Stimulated activated CD4-positive, alpha-beta T cell treated with anti-CD3 and anti-CD28 coated beads, Interleukin-4, amount 100 ng/mL, for 24 hours (primary cell): ENCODE data around the gene RNF112.

Experiments used
- DNase-seq: peaks from one replicate; pipeline ENCODE4 v3.0.0-alpha.2; 2020

The RNF112 gene

DNA sequence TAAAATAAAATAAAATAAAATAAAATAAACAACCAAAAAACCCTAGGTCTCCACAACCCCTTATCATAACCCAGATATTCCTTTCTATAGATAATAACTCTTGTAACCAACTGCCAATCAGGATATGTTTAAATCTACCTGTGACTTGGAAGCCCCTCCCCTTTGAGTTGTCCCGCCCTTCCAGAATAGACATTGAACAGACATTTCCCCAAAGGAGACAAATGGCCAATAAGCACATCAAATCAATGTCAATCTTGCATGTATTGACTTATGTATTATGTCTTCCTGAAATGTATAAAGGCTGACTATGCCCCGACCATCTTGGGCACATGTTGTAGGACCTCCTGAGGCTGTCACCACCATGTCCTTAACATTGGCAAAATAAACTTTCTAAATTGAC, 34.2 kb upstream of the RNF112 start:
- DNase-seq: no peak

GRCh38 chr17:19377602-19378415, 33.2 kb upstream of the RNF112 start:
- peak; percentile 95 for DNase-seq

GRCh38 chr17:19378416-19379360, 32.3 kb upstream of the RNF112 start, which contains the start of gene MAPK7:
Gene MAPK7, plus strand, starts transcription at chr17:19378498. Its CDS starts 403 bp downstream, at chr17:19378901.
- no peak for DNase-seq

- DNase-seq: no peak
Measured at GRCh38 chr17:19379361-19380065, 31.5 kb upstream of the RNF112 start.

- no peak for DNase-seq
Measured at GRCh38 chr17:19380481-19381301, 30.3 kb upstream of the RNF112 start.

DNA sequence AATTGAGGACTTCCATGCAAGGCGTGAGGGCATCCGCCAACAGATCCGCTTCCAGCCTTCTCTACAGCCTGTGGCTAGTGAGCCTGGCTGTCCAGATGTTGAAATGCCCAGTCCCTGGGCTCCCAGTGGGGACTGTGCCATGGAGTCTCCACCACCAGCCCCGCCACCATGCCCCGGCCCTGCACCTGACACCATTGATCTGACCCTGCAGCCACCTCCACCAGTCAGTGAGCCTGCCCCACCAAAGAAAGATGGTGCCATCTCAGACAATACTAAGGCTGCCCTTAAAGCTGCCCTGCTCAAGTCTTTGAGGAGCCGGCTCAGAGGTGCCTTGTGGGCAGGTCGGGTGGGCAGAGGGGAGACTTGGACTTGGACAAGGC, 29.7 kb upstream of the RNF112 start:
- DNase-seq: no peak

- DNase-seq: no peak
Measured at GRCh38 chr17:19381741-19382444, 29.1 kb upstream of the RNF112 start.

DNA sequence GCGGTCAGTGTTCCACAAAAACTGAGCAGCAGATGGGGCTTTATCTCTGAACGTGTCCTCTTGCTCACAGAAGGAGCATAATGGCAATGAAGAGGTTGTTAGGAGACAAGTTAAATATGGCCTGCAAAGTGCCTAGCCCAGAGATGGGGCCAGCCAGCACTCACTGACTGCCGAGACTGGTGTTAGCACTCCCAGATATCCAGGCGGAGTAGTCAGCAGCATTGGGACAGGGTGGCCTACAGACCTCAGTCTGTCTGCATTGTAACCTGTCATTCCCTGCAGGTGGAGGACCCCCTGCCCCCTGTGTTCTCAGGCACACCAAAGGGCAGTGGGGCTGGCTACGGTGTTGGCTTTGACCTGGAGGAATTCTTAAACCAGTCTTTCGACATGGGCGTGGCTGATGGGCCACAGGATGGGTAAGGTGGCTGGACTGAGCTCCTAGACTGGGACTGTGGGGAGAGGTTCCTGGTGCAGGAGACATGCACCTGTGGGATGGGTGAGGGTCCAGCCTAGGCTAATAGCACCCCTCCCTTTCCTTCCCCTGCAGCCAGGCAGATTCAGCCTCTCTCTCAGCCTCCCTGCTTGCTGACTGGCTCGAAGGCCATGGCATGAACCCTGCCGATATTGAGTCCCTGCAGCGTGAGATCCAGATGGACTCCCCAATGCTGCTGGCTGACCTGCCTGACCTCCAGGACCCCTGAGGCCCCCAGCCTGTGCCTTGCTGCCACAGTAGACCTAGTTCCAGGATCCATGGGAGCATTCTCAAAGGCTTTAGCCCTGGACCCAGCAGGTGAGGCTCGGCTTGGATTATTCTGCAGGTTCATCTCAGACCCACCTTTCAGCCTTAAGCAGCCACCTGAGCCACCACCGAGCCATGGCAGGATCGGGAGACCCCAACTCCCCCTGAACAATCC, 28.2 kb upstream of the RNF112 start:
- DNase-seq: no peak

- DNase-seq: no peak
Measured at GRCh38 chr17:19383681-19384470, 27.2 kb upstream of the RNF112 start.

GRCh38 chr17:19384723-19385391, 26.2 kb upstream of the RNF112 start:
- DNase-seq: no peak

- no peak for DNase-seq
Measured at GRCh38 chr17:19385521-19385983, 25.5 kb upstream of the RNF112 start.

DNA sequence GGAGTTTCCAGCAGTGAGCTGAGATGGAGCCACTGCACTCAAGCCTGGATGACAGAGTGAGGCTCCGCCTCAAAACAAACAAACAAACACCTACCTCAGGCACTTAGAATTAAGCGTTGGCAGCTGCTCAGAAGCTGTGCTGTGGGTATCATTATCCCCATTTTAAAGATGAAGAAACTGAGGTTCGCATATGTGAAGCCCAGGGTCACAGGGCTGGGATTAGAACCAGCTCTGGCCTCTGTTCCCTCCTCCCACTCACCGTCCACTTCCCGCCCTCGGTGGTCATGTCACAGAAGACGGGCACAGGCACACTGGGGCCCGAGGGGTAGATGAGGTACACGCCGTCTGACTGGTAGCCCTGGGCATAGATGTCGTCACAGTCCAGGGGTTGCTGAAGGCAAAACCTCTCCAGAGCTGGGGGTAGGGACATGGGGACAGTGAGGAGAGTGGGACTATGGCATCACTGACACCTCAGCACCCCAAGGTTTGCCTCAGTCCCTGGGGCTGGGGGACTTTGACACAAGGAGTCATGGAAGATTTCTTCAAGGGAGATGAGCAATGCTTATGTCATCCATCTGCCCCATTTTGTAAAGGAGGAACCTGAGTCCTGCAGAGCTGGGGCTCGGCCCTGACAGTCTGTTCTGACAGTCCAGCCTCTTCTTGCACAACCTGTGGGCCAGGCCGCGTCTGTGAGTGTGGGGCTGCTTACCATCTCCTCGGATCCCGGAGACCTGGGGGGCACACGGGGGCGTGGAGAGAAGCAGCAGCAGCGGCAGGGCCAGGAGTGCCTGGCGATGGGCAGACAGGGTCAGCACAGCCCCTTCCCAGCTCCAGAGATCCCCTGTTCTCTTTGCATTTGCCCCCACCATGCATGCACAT, 24.7 kb upstream of the RNF112 start:
- no peak for DNase-seq

DNA sequence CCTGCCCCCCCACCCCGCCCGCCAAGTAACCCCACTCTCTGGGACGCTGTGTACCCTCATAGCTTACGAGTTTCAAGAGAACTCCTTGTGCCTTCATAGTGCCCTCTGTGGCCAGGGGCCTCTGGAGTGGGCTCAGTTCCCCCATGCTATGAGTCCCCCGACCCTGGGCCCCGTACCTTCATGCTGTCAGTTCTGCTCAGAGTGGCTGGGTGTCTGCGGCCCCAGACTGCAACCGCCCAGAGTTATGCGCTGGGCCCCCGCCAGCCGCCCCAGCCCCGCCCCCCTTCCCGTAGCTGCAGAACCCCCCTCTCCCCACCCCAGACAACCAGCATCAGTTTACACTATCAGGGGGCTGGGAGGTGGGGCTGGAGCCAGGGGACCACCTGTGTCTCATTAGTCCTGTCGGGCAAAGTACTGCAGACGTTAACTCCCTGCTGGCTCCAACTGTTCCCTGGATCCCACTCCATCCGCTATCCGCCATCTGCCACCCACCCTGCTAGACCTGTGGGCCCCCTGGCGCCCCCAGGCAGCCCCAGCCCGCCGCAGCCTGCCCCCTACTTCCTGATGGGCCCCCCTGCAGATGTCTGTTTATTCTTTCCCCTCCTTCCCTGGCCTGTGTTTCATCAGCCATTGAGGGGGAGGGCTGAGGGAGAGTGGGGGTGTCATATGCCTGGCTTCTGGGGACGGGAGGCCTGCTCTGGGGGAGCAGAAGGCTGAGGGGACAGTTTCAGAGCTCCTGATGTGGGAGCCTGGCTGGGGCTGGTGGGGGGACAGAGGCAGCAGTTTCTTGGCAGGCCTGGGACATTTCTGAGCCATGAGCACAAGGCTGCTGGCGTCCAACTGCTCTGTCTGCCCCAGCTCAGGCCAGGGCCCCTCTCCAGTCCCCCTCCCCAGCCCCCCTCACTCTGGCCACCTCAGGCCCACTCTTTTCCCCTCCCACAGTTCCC, 23.8 kb upstream of the RNF112 start, which contains the start of gene MFAP4:
Gene MFAP4, minus strand, starts transcription at position 217 of the 947 bp plus-strand sequence. Its CDS starts 35 bp downstream, at position 182.
- DNase-seq: no peak

DNA sequence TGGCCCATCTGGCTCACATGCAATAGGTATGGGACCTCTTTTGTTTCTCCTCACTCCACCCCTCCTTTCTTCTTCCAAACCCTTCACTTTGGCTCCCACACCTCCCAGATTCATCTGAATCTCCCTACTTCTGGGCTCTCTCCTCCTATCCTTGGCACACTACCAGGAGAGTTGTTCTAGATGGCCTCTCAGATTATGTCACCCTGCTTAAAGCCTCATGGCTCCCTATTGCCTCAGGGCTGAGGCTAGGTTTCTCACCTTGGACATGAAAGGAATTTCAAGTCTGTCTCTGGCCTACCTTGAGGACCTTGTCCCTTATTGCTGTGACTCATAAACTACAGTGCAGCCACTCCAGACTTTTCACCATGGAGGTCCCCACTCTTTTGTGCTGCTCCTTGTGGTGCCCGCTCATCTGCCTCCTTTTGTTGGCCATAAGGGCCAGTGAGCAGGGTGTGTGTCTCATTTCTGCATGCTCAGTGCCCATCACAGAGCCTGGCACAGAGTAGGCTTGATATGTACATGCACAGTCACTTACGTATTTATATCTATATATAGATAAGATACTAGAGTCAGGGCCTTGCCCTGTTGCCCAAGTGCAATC, 23.0 kb upstream of the RNF112 start:
- DNase-seq: no peak

DNA sequence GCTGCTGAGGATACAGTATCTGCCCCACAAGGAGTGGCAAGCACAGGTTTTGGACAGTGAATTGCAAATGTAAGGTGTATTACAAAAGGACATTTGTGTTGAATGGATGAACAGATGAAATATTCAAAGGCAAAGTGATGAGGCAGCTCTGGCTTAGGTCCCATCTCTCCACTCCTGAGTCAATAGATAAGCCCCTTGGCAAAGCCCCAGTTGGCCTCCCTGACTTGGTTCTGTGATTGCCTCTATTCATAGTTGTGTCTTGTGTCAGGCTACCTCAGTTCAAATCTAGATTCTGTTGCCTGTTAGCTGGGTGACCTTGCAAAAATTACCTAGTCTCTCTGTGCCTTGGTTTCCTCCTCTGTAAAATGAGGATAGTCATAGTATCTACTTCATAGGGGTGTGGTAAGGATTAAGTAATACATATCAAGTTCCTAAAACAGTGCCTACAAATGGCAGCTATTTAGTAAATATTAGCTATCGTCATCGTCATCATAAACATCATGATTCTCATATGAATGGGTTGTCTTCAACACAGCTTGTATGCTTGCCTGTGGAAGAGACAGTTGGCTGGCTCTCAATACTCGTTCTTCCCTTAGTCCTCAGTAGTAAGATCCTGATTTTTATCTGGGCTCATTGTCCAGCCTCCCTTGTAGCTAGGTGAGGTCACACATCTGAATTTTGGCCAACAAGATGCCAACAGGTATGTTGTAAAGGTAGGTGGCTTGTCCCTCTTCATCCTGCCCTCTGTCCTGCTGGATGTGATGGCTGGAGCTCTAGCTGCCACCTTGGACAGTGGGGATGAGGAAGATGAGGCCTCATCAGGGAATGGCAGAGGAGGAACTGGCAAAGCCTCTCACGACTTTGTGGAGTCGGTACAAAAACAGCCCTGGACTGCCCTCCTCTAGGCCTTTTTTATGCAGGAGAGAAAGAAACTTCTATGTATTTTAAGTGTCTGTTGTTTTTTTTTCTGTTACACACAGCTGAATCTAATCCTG, 21.9 kb upstream of the RNF112 start:
- DNase-seq: no peak
